Ishikawa (cell line): ENCODE measurements around the gene PACSIN2.

Experiments
- CEBPB ChIP-seq: IDR thresholded peaks from 2 replicates; pipeline ENCODE4 v1.6.1; 2012
- EGR1 ChIP-seq: IDR thresholded peaks from 2 replicates; pipeline ENCODE4 v1.6.1; 2012
- EP300 ChIP-seq: IDR thresholded peaks from 2 replicates; pipeline ENCODE4 v1.6.1; 2012; ENCODE audit warnings: borderline replicate concordance
- FOXM1 ChIP-seq: IDR thresholded peaks from 2 replicates; pipeline ENCODE4 v1.6.1; 2012; ENCODE audit warnings: low read depth, borderline replicate concordance
- NFIC ChIP-seq: IDR thresholded peaks from 2 replicates; pipeline ENCODE4 v1.6.1; 2012
- RAD21 ChIP-seq: IDR thresholded peaks from 2 replicates; pipeline ENCODE4 v1.6.1; 2012; ENCODE audit warnings: low read depth
- REST ChIP-seq: IDR thresholded peaks from 2 replicates; pipeline ENCODE4 v1.6.1; 2012; ENCODE audit warnings: low read depth, mild to moderate bottlenecking
- USF1 ChIP-seq: IDR thresholded peaks from 2 replicates; pipeline ENCODE4 v1.6.1; 2012
- YY1 ChIP-seq: IDR thresholded peaks from 2 replicates; pipeline ENCODE4 v1.6.1; 2012; ENCODE audit warnings: low read depth
- TF ChIP-seq, protein P1 (sequence below): IDR thresholded peaks from 2 replicates; pipeline ENCODE4 v1.6.1; 2012

- TF ChIP-seq REST: no peak
- TF ChIP-seq EP300: no peak
- TF ChIP-seq NFIC: no peak
- TF ChIP-seq, protein P1, sequence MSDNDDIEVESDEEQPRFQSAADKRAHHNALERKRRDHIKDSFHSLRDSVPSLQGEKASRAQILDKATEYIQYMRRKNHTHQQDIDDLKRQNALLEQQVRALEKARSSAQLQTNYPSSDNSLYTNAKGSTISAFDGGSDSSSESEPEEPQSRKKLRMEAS: no peak
- TF ChIP-seq USF1: no peak
- TF ChIP-seq CEBPB: no peak
- no peak for TF ChIP-seq FOXM1
- no peak for TF ChIP-seq EGR1
- TF ChIP-seq YY1: no peak
- TF ChIP-seq RAD21: no peak
Measured at GRCh38 chr22:42831712-42832111, 183.2 kb downstream of the PACSIN2 start.
